SK-N-SH (cell line): ENCODE results near the gene SPANXB1. TPM values are rescaled to one million over a fixed set of nuclear protein-coding genes. Genes with fewer than 3 reads are reported as not detected.
"Not testable (repeated sequence)": the region's sequence is repeated elsewhere in the genome, so short reads cannot be mapped to it uniquely, and the experiment has no call there.

Source experiments
- CTCF ChIA-PET: fragments of 300-600, 350-600 bp; formaldehyde crosslinking; extraction: SDS; loops from one replicate; lab custom pipeline; 2021; lab: Yijun Ruan, JAX
- POLR2A ChIA-PET: fragments of 350-600 bp; sonication (Branson Sonifier 250); formaldehyde crosslinking; extraction: SDS; loops from one replicate; lab custom pipeline; 2020; ENCODE audit warnings: antibody characterized with exemption, inconsistent platforms; lab: Yijun Ruan, JAX
- DNase-seq: peaks from one replicate; pipeline ENCODE4 v3.0.0; 2012
- H2AFZ ChIP-seq: fragments of 200-600 bp; sonication (generic); 2 replicates; pipeline ENCODE4 v1.8.1; 2016; ENCODE audit warnings: antibody characterized with exemption, mild to moderate bottlenecking, low read depth
- H3F3A ChIP-seq: fragments of 200-600 bp; sonication (generic); replicated peaks from 2 replicates; pipeline ENCODE3; 2016; ENCODE audit warnings: antibody characterized with exemption, mild to moderate bottlenecking; ENCODE audit not compliant: insufficient read depth
- H3K27ac ChIP-seq, 2 experiments: fragments of 200-500 bp in 1 of 2; fragments of 200-600 bp in 1 of 2; sonication (Bioruptor generic) in 1 of 2; sonication (generic), shearing (Covaris generic) in 1 of 2; 2 replicates each; pipeline versions ENCODE4 v1.5.1 to v1.6.1; 2014 to 2016; ENCODE audit warnings: low read depth in 2 of 2, inconsistent platforms in 1 of 2, low read length in 1 of 2, mild to moderate bottlenecking in 1 of 2, mixed read lengths in 1 of 2
- H3K27me3 ChIP-seq: fragments of 200-600 bp; sonication (generic), shearing (Covaris generic); 2 replicates; pipeline ENCODE4 v1.6.1; 2016; ENCODE audit warnings: mixed run types; ENCODE audit not compliant: insufficient read depth
- H3K36me3 ChIP-seq, 2 experiments: fragments of 200-500 bp in 1 of 2; fragments of 200-600 bp in 1 of 2; sonication (Bioruptor generic) in 1 of 2; sonication (generic) in 1 of 2; replicated peaks in 1 of 2; 2 replicates each; pipeline versions ENCODE3 to v1.5.1; 2014 to 2016; ENCODE audit warnings: low read length in 1 of 2, mild to moderate bottlenecking in 1 of 2; ENCODE audit not compliant: insufficient read depth in 2 of 2, control insufficient read depth in 1 of 2
- H3K4me1 ChIP-seq, 2 experiments: fragments of 200-500 bp in 1 of 2; fragments of 200-600 bp in 1 of 2; sonication (Bioruptor generic) in 1 of 2; sonication (generic), shearing (Covaris generic) in 1 of 2; 2 replicates each; pipeline versions ENCODE4 v1.5.1 to v1.6.1; 2014 to 2016; ENCODE audit warnings: low read depth in 1 of 2, low read length in 1 of 2, mixed run types in 1 of 2; ENCODE audit not compliant: insufficient read depth in 2 of 2, control insufficient read depth in 1 of 2
- H3K4me2 ChIP-seq: fragments of 200-600 bp; sonication (generic), shearing (Covaris generic); 2 replicates; pipeline ENCODE4 v1.6.1; 2017; ENCODE audit warnings: mixed run types
- H3K4me3 ChIP-seq, 2 experiments: fragments of 200-500 bp in 1 of 2; fragments of 200-600 bp in 1 of 2; sonication (Bioruptor generic) in 1 of 2; sonication (generic), shearing (Covaris generic) in 1 of 2; 2 replicates each; pipeline versions ENCODE4 v1.5.1 to v1.8.1; 2014 to 2016; ENCODE audit warnings: low read depth in 2 of 2, inconsistent platforms in 1 of 2, low read length in 1 of 2, mild to moderate bottlenecking in 1 of 2, mixed read lengths in 1 of 2, moderate library complexity in 1 of 2
- H3K79me2 ChIP-seq: fragments of 200-600 bp; sonication (generic); 2 replicates; pipeline ENCODE4 v1.8.1; 2017; ENCODE audit warnings: mild to moderate bottlenecking; ENCODE audit not compliant: insufficient read depth
- H3K9ac ChIP-seq: fragments of 200-600 bp; sonication (generic); 2 replicates; pipeline ENCODE4 v1.6.1; 2017; ENCODE audit warnings: mixed run types
- H3K9me2 ChIP-seq: fragments of 200-600 bp; sonication (generic); 2 replicates; pipeline ENCODE4 v1.6.1; 2017; ENCODE audit warnings: mixed run types
- H3K9me3 ChIP-seq: fragments of 200-600 bp; sonication (generic); 2 replicates; pipeline ENCODE4 v1.6.1; 2017; ENCODE audit warnings: mixed run types, mild to moderate bottlenecking, moderate library complexity
- H4K20me1 ChIP-seq: fragments of 200-600 bp; sonication (generic); 2 replicates; pipeline ENCODE4 v1.6.1; 2017; ENCODE audit warnings: mild to moderate bottlenecking, mixed run types; ENCODE audit not compliant: insufficient read depth
- CHD2 ChIP-seq: fragments of 150-350 bp; IDR thresholded peaks from 2 replicates; pipeline ENCODE4 v1.6.1; 2018; ENCODE audit warnings: low read length; ENCODE audit not compliant: partially characterized antibody
- ELF1 ChIP-seq: IDR thresholded peaks from 2 replicates; pipeline ENCODE4 v1.4.0; 2012
- FOSL2 ChIP-seq: IDR thresholded peaks from 2 replicates; pipeline ENCODE4 v1.4.0; 2012; ENCODE audit warnings: low read depth, mild to moderate bottlenecking, moderate library complexity, borderline replicate concordance
- FOXJ3 ChIP-seq: sonication (generic); formaldehyde crosslinking; IDR thresholded peaks from 2 replicates; pipeline ENCODE4 v1.5.1; 2020; ENCODE audit warnings: mild to moderate bottlenecking, missing genetic modification reagents
- FOXM1 ChIP-seq: IDR thresholded peaks from 2 replicates; pipeline ENCODE4 v1.4.0; 2012; ENCODE audit warnings: low read depth, mild to moderate bottlenecking
- GABPA ChIP-seq: IDR thresholded peaks from 2 replicates; pipeline ENCODE4 v1.4.0; 2012; ENCODE audit warnings: low read depth, mild to moderate bottlenecking
- GATA2 ChIP-seq: sonication (generic); formaldehyde crosslinking; IDR thresholded peaks from 2 replicates; pipeline ENCODE4 v1.5.0; 2020; ENCODE audit warnings: mild to moderate bottlenecking, missing genetic modification reagents
- JUND ChIP-seq: IDR thresholded peaks from 2 replicates; pipeline ENCODE4 v1.4.0; 2012
- MAX ChIP-seq: IDR thresholded peaks from 2 replicates; pipeline ENCODE4 v1.4.0; 2012; ENCODE audit warnings: low read depth
- MXI1 ChIP-seq: IDR thresholded peaks from 2 replicates; pipeline ENCODE4 v1.6.1; 2012; ENCODE audit warnings: mild to moderate bottlenecking, low read depth, low read length, improper control_type of control experiment
- POLR2AphosphoS5 ChIP-seq: IDR thresholded peaks from 2 replicates; pipeline ENCODE4 v1.6.1; 2012; ENCODE audit warnings: low read depth, low read length
- RAD21 ChIP-seq: IDR thresholded peaks from 2 replicates; pipeline ENCODE4 v1.6.1; 2012; ENCODE audit warnings: mild to moderate bottlenecking, low read length
- RCOR1 ChIP-seq: fragments of 150-350 bp; IDR thresholded peaks from 2 replicates; pipeline ENCODE4 v1.6.1; 2017; ENCODE audit warnings: antibody characterized with exemption, low read length
- RXRA ChIP-seq: IDR thresholded peaks from 2 replicates; pipeline ENCODE4 v1.4.0; 2012; ENCODE audit warnings: low read depth, mild to moderate bottlenecking, borderline replicate concordance
- SMC3 ChIP-seq: IDR thresholded peaks from 2 replicates; pipeline ENCODE4 v1.6.1; 2012; ENCODE audit warnings: low read depth, low read length, improper control_type of control experiment
- TAF1 ChIP-seq: IDR thresholded peaks from 2 replicates; pipeline ENCODE4 v1.6.1; 2012; ENCODE audit warnings: low read depth, mild to moderate bottlenecking, low read length, moderate library complexity, borderline replicate concordance
- TCF12 ChIP-seq: IDR thresholded peaks from 2 replicates; pipeline ENCODE4 v1.4.0; 2012
- USF2 ChIP-seq: fragments of 150-350 bp; IDR thresholded peaks from 2 replicates; pipeline ENCODE4 v1.6.1; 2017; ENCODE audit warnings: antibody characterized with exemption, low read length, low read depth, borderline replicate concordance
- YY1 ChIP-seq: IDR thresholded peaks from 2 replicates; pipeline ENCODE4 v1.4.0; 2012; ENCODE audit warnings: low read depth, mild to moderate bottlenecking
- WGBS: methylation state at CpG from one replicate; pipeline ENCODE4 v1.1.6; 2017; ENCODE audit warnings: low lambda C conversion rate; 5-methylcytosine and 5-hydroxymethylcytosine counted together
- polyA plus RNA-seq, 3 experiments: library from polyadenylated mRNA; depleted of rRNA; stranded (reverse); fragments of >200 nt; gene quantifications; 2 replicates each; pipeline ENCODE4 v1.2.3, GENCODE V29; 2012

SPANXB1 gene
- polyA plus RNA-seq, 1 of the 3 experiments (the other 2 are of a cell fraction) = not detected

- Histone ChIP-seq H4K20me1 (no peaks in the 10 kb centered on the region), H3K36me3 (no peaks in the 10 kb centered on the region), H3K9me2 (no peaks in the 10 kb centered on the region), H3K4me1 (no peaks in the 10 kb centered on the region), H3K4me3 (no peak overlapping the region), H3K79me2 (no peaks in the 10 kb centered on the region), H3K27ac (no peak overlapping the region), H3F3A (no peaks in the 10 kb centered on the region), H3K27me3 (no peaks in the 10 kb centered on the region; the same call in 1 of the 2 replicates), H3K4me2 (no peak overlapping the region), H3K9me3 (no peaks in the 10 kb centered on the region), H2AFZ (no peak overlapping the region), H3K9ac (no peak overlapping the region)
- no peak for TF ChIP-seq RXRA
- no peak for TF ChIP-seq RAD21
- no peak for TF ChIP-seq FOSL2
- no peak for TF ChIP-seq RCOR1
- TF ChIP-seq SMC3 = no peak
- no peak for TF ChIP-seq CHD2
- no peak for TF ChIP-seq FOXM1
- no peak for TF ChIP-seq JUND
- TF ChIP-seq ELF1 = no peak
- no peak for TF ChIP-seq TCF12
- no peak for TF ChIP-seq MAX
- TF ChIP-seq MXI1 = no peak
- no peak for TF ChIP-seq USF2
- no peak for TF ChIP-seq FOXJ3 (CRISPR knock-in tag)
- no peak for TF ChIP-seq YY1
- no peak for TF ChIP-seq GATA2 (CRISPR knock-in tag)
- no peak for TF ChIP-seq TAF1
- TF ChIP-seq GABPA = no peak
- no peak for TF ChIP-seq POLR2AphosphoS5
- ChIA-PET POLR2A (no interaction called here), CTCF (no interaction called here)
- no peak for DNase-seq
- 0% methylated on average over 1 of the region's 1 CpG for WGBS
Observed at GRCh38 chrX:140983730-140984129, 18.7 kb upstream of the SPANXB1 start.

- H3K4me1 ChIP-seq, H3K9ac ChIP-seq, H3K36me3 ChIP-seq, H3K4me3 ChIP-seq, H3K9me2 ChIP-seq, H3F3A ChIP-seq, H4K20me1 ChIP-seq, H3K4me2 ChIP-seq, H3K79me2 ChIP-seq, POLR2A ChIA-PET, H3K9me3 ChIP-seq, H3K27ac ChIP-seq, DNase-seq, CTCF ChIA-PET, H3K27me3 ChIP-seq, H2AFZ ChIP-seq: not testable (repeated sequence)
- 30% methylated on average over 5 of the region's 6 CpGs for WGBS
Observed at GRCh38 chrX:141005243-141005642, 2.8 kb downstream of the SPANXB1 start.

- DNase-seq, CTCF ChIA-PET: not testable (repeated sequence)
Observed at GRCh38 chrX:141044246-141044645, 41.9 kb downstream of the SPANXB1 start.

GRCh38 chrX:141049878-141050277 lies 47.5 kb downstream of the SPANXB1 start:
- H3K4me1 ChIP-seq, H3F3A ChIP-seq, H3K4me3 ChIP-seq, H3K27me3 ChIP-seq, H3K9me3 ChIP-seq, H2AFZ ChIP-seq, H3K36me3 ChIP-seq, POLR2A ChIA-PET, H3K27ac ChIP-seq, H3K9me2 ChIP-seq, DNase-seq, H3K4me2 ChIP-seq, CTCF ChIA-PET, H3K9ac ChIP-seq, H4K20me1 ChIP-seq, H3K79me2 ChIP-seq: not testable (repeated sequence)
- WGBS = 11% methylated on average over 3 of the region's 3 CpGs

More at GRCh38 chrX:141044246-141044645, 41.9 kb downstream of the SPANXB1 start:
- H3K9ac ChIP-seq, H3K79me2 ChIP-seq, H4K20me1 ChIP-seq, H3K36me3 ChIP-seq, POLR2A ChIA-PET, H3K4me3 ChIP-seq, H2AFZ ChIP-seq, H3K9me3 ChIP-seq, H3K4me2 ChIP-seq, H3K9me2 ChIP-seq, H3K4me1 ChIP-seq, H3K27ac ChIP-seq, H3K27me3 ChIP-seq, H3F3A ChIP-seq: not testable (repeated sequence)
- WGBS = 5% methylated on average over 6 of the region's 14 CpGs
